KOPT-K1 (cell line): ENCODE measurements around the gene PPP4R1.
"Not testable (repeated sequence)": the region's sequence is repeated elsewhere in the genome, so short reads cannot be mapped to it uniquely, and the experiment has no call there.

Experiments used
- H3K27ac ChIP-seq: fragments of 200-600 bp; sonication (generic); 2 replicates; pipeline ENCODE4 v1.5.1; 2016; ENCODE audit warnings: antibody characterized with exemption, mild to moderate bottlenecking, low read depth, low read length; ENCODE audit not compliant: poor library complexity, severe bottlenecking
- H3K36me3 ChIP-seq: fragments of 200-600 bp; sonication (generic); 2 replicates; pipeline ENCODE4 v1.5.1; 2017; ENCODE audit warnings: antibody characterized with exemption, mild to moderate bottlenecking, low read length, moderate library complexity; ENCODE audit not compliant: insufficient read depth
- H3K9me3 ChIP-seq: fragments of 200-600 bp; sonication (generic); 2 replicates; pipeline ENCODE4 v1.5.1; 2017; ENCODE audit warnings: antibody characterized with exemption, low read length, mild to moderate bottlenecking; ENCODE audit not compliant: insufficient read depth, poor library complexity, severe bottlenecking

The PPP4R1 gene

GRCh38 chr18:9613550-9614400 is 584 bp downstream of the PPP4R1 start:
- peaks cover 15% of the 10 kb centered on the region for H3K36me3 ChIP-seq
- peak overlapping the region; percentile 74 for H3K27ac ChIP-seq
- H3K9me3 ChIP-seq = no peaks in the 10 kb centered on the region

GRCh38 chr18:9612977-9613376 is 1.4 kb downstream of the PPP4R1 start:
- Histone ChIP-seq H3K9me3 (no peaks in the 10 kb centered on the region), H3K36me3 (peaks cover 15% of the 10 kb centered on the region), H3K27ac (peak overlapping the region; percentile 74)

- Histone ChIP-seq H3K9me3 (no peaks in the 10 kb centered on the region), H3K27ac (no peak overlapping the region), H3K36me3 (peaks cover 16% of the 10 kb centered on the region)
Measured at GRCh38 chr18:9612215-9612830, 2.0 kb downstream of the PPP4R1 start.

- Histone ChIP-seq H3K9me3 (no peaks in the 10 kb centered on the region), H3K36me3 (peaks cover 24% of the 10 kb centered on the region), H3K27ac (no peak overlapping the region)
Measured at GRCh38 chr18:9609190-9609589, 5.2 kb downstream of the PPP4R1 start.

- Histone ChIP-seq H3K27ac (no peak overlapping the region), H3K36me3 (peaks cover 24% of the 10 kb centered on the region)
Measured at GRCh38 chr18:9608728-9609127, 5.6 kb downstream of the PPP4R1 start.

GRCh38 chr18:9608298-9608697 is 6.1 kb downstream of the PPP4R1 start:
- peaks cover 24% of the 10 kb centered on the region for H3K36me3 ChIP-seq
- no peak overlapping the region for H3K27ac ChIP-seq
- no peaks in the 10 kb centered on the region for H3K9me3 ChIP-seq

More at GRCh38 chr18:9608728-9609127, 5.6 kb downstream of the PPP4R1 start:
- H3K9me3 ChIP-seq = no peaks in the 10 kb centered on the region

GRCh38 chr18:9607111-9607510 is 7.2 kb downstream of the PPP4R1 start:
- not testable (repeated sequence) for H3K27ac ChIP-seq, H3K9me3 ChIP-seq
- peaks cover 24% of the 10 kb centered on the region for H3K36me3 ChIP-seq

- H3K36me3 ChIP-seq = peaks cover 23% of the 10 kb centered on the region
- peaks cover 9% of the 10 kb centered on the region for H3K9me3 ChIP-seq
- H3K27ac ChIP-seq = no peak overlapping the region
Measured at GRCh38 chr18:9606039-9606438, 8.3 kb downstream of the PPP4R1 start.

GRCh38 chr18:9604348-9604747 is 10.0 kb downstream of the PPP4R1 start:
- Histone ChIP-seq H3K36me3 (peaks cover 30% of the 10 kb centered on the region; the same call in 1 of the 2 replicates), H3K27ac (no peak overlapping the region), H3K9me3 (peaks cover 26% of the 10 kb centered on the region)

- peaks cover 51% of the 10 kb centered on the region for H3K9me3 ChIP-seq
- H3K36me3 ChIP-seq = peaks cover 29% of the 10 kb centered on the region
- H3K27ac ChIP-seq = no peak overlapping the region
Measured at GRCh38 chr18:9599328-9599727, 15.0 kb downstream of the PPP4R1 start.

GRCh38 chr18:9597609-9598008 is 16.8 kb downstream of the PPP4R1 start:
- H3K36me3 ChIP-seq = peaks cover 39% of the 10 kb centered on the region
- peaks cover 51% of the 10 kb centered on the region for H3K9me3 ChIP-seq
- H3K27ac ChIP-seq = no peak overlapping the region

GRCh38 chr18:9596843-9597526 is 17.4 kb downstream of the PPP4R1 start:
- H3K9me3 ChIP-seq = peaks cover 50% of the 10 kb centered on the region
- H3K27ac ChIP-seq = no peak overlapping the region
- H3K36me3 ChIP-seq = peaks cover 45% of the 10 kb centered on the region

GRCh38 chr18:9596226-9596625 is 18.1 kb downstream of the PPP4R1 start:
- Histone ChIP-seq H3K36me3 (peaks cover 49% of the 10 kb centered on the region), H3K27ac (no peak overlapping the region), H3K9me3 (peaks cover 43% of the 10 kb centered on the region)

- Histone ChIP-seq H3K27ac (no peak overlapping the region), H3K36me3 (peaks cover 50% of the 10 kb centered on the region), H3K9me3 (peaks cover 31% of the 10 kb centered on the region)
Measured at GRCh38 chr18:9594823-9595596, 19.3 kb downstream of the PPP4R1 start.

GRCh38 chr18:9587924-9588323 is 26.4 kb downstream of the PPP4R1 start:
- Histone ChIP-seq H3K9me3 (peaks cover 6% of the 10 kb centered on the region), H3K27ac (no peak overlapping the region), H3K36me3 (peaks cover 93% of the 10 kb centered on the region)
